Neural cell (in vitro differentiated cells): ENCODE data around the gene ECM1. TPM values are rescaled to one million over a fixed set of nuclear protein-coding genes. Genes with fewer than 3 reads are reported as not detected.

Experiments used
- H2AFZ ChIP-seq: fragments of 200-600, 300-800 bp; sonication (generic), shearing (Covaris generic); 2 replicates; pipeline ENCODE4 v1.6.0; 2014; ENCODE audit warnings: low read depth, mild to moderate bottlenecking, antibody characterized with exemption, low read length, moderate library complexity
- H3F3A ChIP-seq: fragments of 200-600 bp; shearing (Covaris generic); 2 replicates; pipeline ENCODE4 v1.6.1; 2016; ENCODE audit warnings: mild to moderate bottlenecking, moderate library complexity, mixed read lengths, antibody characterized with exemption, low read length; ENCODE audit not compliant: insufficient read depth, poor library complexity, severe bottlenecking
- H3K27ac ChIP-seq: fragments of 200-600, 300-800 bp; sonication (generic), shearing (Covaris generic); 2 replicates; pipeline ENCODE4 v1.5.1; 2014; ENCODE audit warnings: mild to moderate bottlenecking, low read length, moderate library complexity
- H3K27me3 ChIP-seq: fragments of 300-800, 200-600 bp; sonication (generic), shearing (Covaris generic); 2 replicates; pipeline ENCODE4 v1.6.0; 2014; ENCODE audit warnings: mild to moderate bottlenecking, low read depth, low read length, moderate library complexity; ENCODE audit not compliant: insufficient read depth
- H3K36me3 ChIP-seq: fragments of 300-800, 200-600 bp; sonication (generic), shearing (Covaris generic); 2 replicates; pipeline ENCODE4 v1.5.1; 2014; ENCODE audit warnings: mild to moderate bottlenecking, antibody characterized with exemption, low read length, moderate library complexity; ENCODE audit not compliant: insufficient read depth
- H3K4me2 ChIP-seq: fragments of 300-800, 200-600 bp; sonication (generic), shearing (Covaris generic); 2 replicates; pipeline ENCODE4 v1.6.0; 2014; ENCODE audit warnings: mild to moderate bottlenecking, low read length
- H3K4me3 ChIP-seq: fragments of 300-800, 200-600 bp; sonication (generic), shearing (Covaris generic); 2 replicates; pipeline ENCODE4 v1.5.1; 2014; ENCODE audit warnings: mild to moderate bottlenecking, low read length, moderate library complexity
- H3K79me2 ChIP-seq: fragments of 200-600 bp; shearing (Covaris generic); replicated peaks from 2 replicates; pipeline ENCODE4 v1.6.0; 2014; ENCODE audit warnings: mild to moderate bottlenecking, low read length, moderate library complexity; ENCODE audit not compliant: insufficient read depth
- H3K9ac ChIP-seq: fragments of 300-800, 200-600 bp; sonication (generic), shearing (Covaris generic); 2 replicates; pipeline ENCODE4 v1.6.1; 2016; ENCODE audit warnings: mild to moderate bottlenecking, low read length, mixed read lengths
- H3K9me2 ChIP-seq: fragments of 200-600 bp; shearing (Covaris generic); 2 replicates; pipeline ENCODE4 v1.6.1; 2016; ENCODE audit warnings: mild to moderate bottlenecking, low read length, mixed read lengths; ENCODE audit not compliant: insufficient read depth
- H3K9me3 ChIP-seq: fragments of 200-600, 300-800 bp; sonication (generic), shearing (Covaris generic); 2 replicates; pipeline ENCODE4 v1.6.1; 2016; ENCODE audit warnings: mild to moderate bottlenecking, mixed run types, low read length, moderate library complexity, mixed read lengths
- H4K20me1 ChIP-seq: fragments of 200-600 bp; shearing (Covaris generic); 2 replicates; pipeline ENCODE4 v1.6.1; 2016; ENCODE audit warnings: mild to moderate bottlenecking, mixed run types; ENCODE audit not compliant: insufficient read depth
- CTCF ChIP-seq: fragments of 450-650 bp; IDR thresholded peaks from 2 replicates; pipeline ENCODE4 v1.5.1; 2014; ENCODE audit warnings: antibody characterized with exemption, mild to moderate bottlenecking, moderate library complexity; ENCODE audit not compliant: poor library complexity, severe bottlenecking
- EP300 ChIP-seq: fragments of 450-650 bp; conservative IDR thresholded peaks from 2 replicates; pipeline ENCODE4 v1.6.1; 2014; ENCODE audit warnings: antibody characterized with exemption, mild to moderate bottlenecking, moderate library complexity; ENCODE audit not compliant: poor library complexity, severe bottlenecking
- EZH2 ChIP-seq: fragments of 200-600, 300-800 bp; shearing (Covaris generic), sonication (generic); IDR thresholded peaks from 2 replicates; pipeline ENCODE4 v1.6.1; 2014; ENCODE audit warnings: antibody characterized with exemption, low read length, borderline replicate concordance, mild to moderate bottlenecking; ENCODE audit not compliant: insufficient read depth, poor library complexity, severe bottlenecking
- MXI1 ChIP-seq: fragments of 450-650 bp; conservative IDR thresholded peaks from 2 replicates; pipeline ENCODE4 v1.6.1; 2014; ENCODE audit warnings: antibody characterized with exemption, mild to moderate bottlenecking; ENCODE audit not compliant: poor library complexity, severe bottlenecking
- POLR2AphosphoS5 ChIP-seq: IDR thresholded peaks from 2 replicates; pipeline ENCODE4 v1.6.1; 2012
- RAD21 ChIP-seq: fragments of 450-650 bp; conservative IDR thresholded peaks from 2 replicates; pipeline ENCODE4 v1.6.1; 2014; ENCODE audit warnings: antibody characterized with exemption, mild to moderate bottlenecking, moderate library complexity
- REST ChIP-seq: IDR thresholded peaks from 2 replicates; pipeline ENCODE4 v1.6.1; 2012; ENCODE audit warnings: borderline replicate concordance
- SMC3 ChIP-seq: fragments of 450-650 bp; conservative IDR thresholded peaks from 2 replicates; pipeline ENCODE4 v1.6.1; 2014; ENCODE audit warnings: antibody characterized with exemption, mild to moderate bottlenecking, moderate library complexity; ENCODE audit not compliant: poor library complexity
- TAF1 ChIP-seq: IDR thresholded peaks from 2 replicates; pipeline ENCODE4 v1.6.1; 2012; ENCODE audit warnings: low read depth
- polyA plus RNA-seq: library from polyadenylated mRNA; depleted of rRNA; stranded (reverse); fragments of >200 nt; gene quantifications from 2 replicates; pipeline ENCODE4 v1.2.3, GENCODE V29; 2014

Gene ECM1
- polyA plus RNA-seq, 1 donor from 2014 or later, result 2.3 TPM

DNA sequence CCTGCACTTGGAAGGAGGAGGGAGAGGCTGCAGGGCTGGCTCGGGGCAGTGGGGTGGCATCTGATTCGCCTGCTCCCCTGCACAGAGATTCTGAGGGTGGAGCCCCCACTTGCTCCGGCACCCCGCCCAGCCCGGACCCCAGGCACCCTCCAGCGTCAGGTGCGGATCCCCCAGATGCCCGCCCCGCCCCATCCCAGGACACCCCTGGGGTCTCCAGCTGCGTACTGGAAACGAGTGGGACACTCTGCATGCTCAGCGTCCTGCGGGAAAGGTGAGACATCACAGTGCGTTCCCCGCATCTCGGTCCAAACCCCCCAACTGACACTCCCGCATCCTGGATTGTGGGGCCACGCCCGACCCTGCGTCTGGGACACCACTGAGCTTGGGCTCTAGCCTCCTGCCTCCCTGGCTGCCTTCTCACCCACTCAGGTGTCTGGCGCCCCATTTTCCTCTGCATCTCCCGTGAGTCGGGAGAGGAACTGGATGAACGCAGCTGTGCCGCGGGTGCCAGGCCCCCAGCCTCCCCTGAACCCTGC, 49.2 kb downstream of the ECM1 start:
- H3K36me3 ChIP-seq, result no peaks in the 10 kb centered on the region
- H3K27me3 ChIP-seq, result no peaks in the 10 kb centered on the region
- H4K20me1 ChIP-seq, result no peaks in the 10 kb centered on the region
- H3K79me2 ChIP-seq, result no peaks in the 10 kb centered on the region
- H3K9me3 ChIP-seq, result no peaks in the 10 kb centered on the region
- H3K9me2 ChIP-seq, result no peaks in the 10 kb centered on the region
- no peak overlapping the region for H3K4me2 ChIP-seq
- H3K27ac ChIP-seq, result no peak overlapping the region
- no peak for TF ChIP-seq EZH2
- no peak for TF ChIP-seq CTCF
- no peak for TF ChIP-seq REST
- TF ChIP-seq SMC3, result no peak
- TF ChIP-seq MXI1, result no peak
- TF ChIP-seq RAD21, result no peak
- no peak for TF ChIP-seq TAF1
- no peak for TF ChIP-seq POLR2AphosphoS5
- no peak for TF ChIP-seq EP300
- H3K9ac ChIP-seq, result no peak overlapping the region
- H3F3A ChIP-seq, result no peaks in the 10 kb centered on the region
- no peak overlapping the region for H3K4me3 ChIP-seq
- H2AFZ ChIP-seq, result no peak overlapping the region

DNA sequence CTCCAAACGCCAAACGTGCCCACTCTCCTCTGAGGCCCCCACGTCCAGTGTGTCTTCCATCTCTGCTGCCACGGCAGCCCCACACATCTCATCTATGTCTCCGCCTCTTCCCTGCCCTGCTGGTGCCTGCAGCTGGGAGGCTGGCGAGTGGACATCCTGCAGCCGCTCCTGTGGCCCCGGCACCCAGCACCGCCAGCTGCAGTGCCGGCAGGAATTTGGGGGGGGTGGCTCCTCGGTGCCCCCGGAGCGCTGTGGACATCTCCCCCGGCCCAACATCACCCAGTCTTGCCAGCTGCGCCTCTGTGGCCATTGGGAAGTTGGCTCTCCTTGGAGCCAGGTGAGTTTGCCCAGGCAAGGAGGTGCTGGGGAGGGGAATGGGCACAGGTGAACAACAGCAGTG, 49.9 kb downstream of the ECM1 start:
- no peaks in the 10 kb centered on the region for H3K27me3 ChIP-seq
- H3K79me2 ChIP-seq, result no peaks in the 10 kb centered on the region
- H3K4me2 ChIP-seq, result no peak overlapping the region
- no peak overlapping the region for H3K27ac ChIP-seq
- TF ChIP-seq SMC3 (no peak), EZH2 (no peak), POLR2AphosphoS5 (no peak), RAD21 (no peak), CTCF (no peak), EP300 (no peak), TAF1 (no peak), REST (no peak), MXI1 (no peak)
- H2AFZ ChIP-seq, result no peak overlapping the region
- no peaks in the 10 kb centered on the region for H3K9me3 ChIP-seq
- no peak overlapping the region for H3K9ac ChIP-seq
- H3K36me3 ChIP-seq, result no peaks in the 10 kb centered on the region
- no peaks in the 10 kb centered on the region for H4K20me1 ChIP-seq
- H3K4me3 ChIP-seq, result no peak overlapping the region
- H3F3A ChIP-seq, result peaks cover 3% of the 10 kb centered on the region
- no peaks in the 10 kb centered on the region for H3K9me2 ChIP-seq
